Measurements from ENCODE around the gene NECAB3. TPM values are rescaled to one million over a fixed set of nuclear protein-coding genes. Genes with fewer than 3 reads are reported as not detected.

NECAB3 gene
- total and polyA plus RNA-seq, 2 donors (not counting 3 experiments of a cell fraction or from before 2014, with no cell fraction given), result 18.1 to 22.4 TPM

GRCh38 chr20:33686984-33687366 is 12.7 kb upstream of the NECAB3 start:
- ChIA-PET POLR2A (no interaction called here), CTCF (interaction anchor here (1.0 to 1.5 kb wide), 2 partner anchors 19 to 33 kb away, joined by 4 to 7 read pairs; partner anchors contain the start of gene PXMP4)
- TF ChIP-seq FOS (IDR thresholded peaks at IDR 0.05; ENCODE audit: borderline replicate concordance, insufficient read depth, low read length) (no peak), EZH2 (IDR thresholded peaks at IDR 0.05; ENCODE audit: borderline replicate concordance, low read depth, low read length, severe bottlenecking) (no peak), POLR2A (IDR thresholded peaks at IDR 0.05; ENCODE audit: low read depth, low read length) (no peak), GATA2 (IDR thresholded peaks at IDR 0.05; ENCODE audit: insufficient read depth, insufficient read length, low read depth, low read length) (no peak), CTCF (IDR thresholded peaks at IDR 0.05; ENCODE audit: extremely low read depth in 1 of 2, insufficient read depth in 1 of 2, low read depth in 1 of 2, low read length in 2 of 2) (no peak), POLR2AphosphoS5 (IDR thresholded peaks at IDR 0.05; ENCODE audit: insufficient read depth, low read depth, low read length) (no peak), JUN (IDR thresholded peaks at IDR 0.05; ENCODE audit: borderline replicate concordance, insufficient read depth, insufficient read length, low read depth) (no peak), MYC (IDR thresholded peaks at IDR 0.05; ENCODE audit: low read depth, low read length) (no peak), MAX (IDR thresholded peaks at IDR 0.05; ENCODE audit: insufficient read depth, insufficient read length) (no peak)
- BruUV-seq (replicated peaks), result no TSS peak
- Histone ChIP-seq H3K4me2 (ENCODE audit: insufficient read depth, low read length) (peak overlapping the region; percentile 13), H3K4me1 (ENCODE audit: control insufficient read depth, extremely low read depth, insufficient read depth, low read length) (peaks cover 36% of the 10 kb centered on the region), H2AFZ (ENCODE audit: low read depth, low read length) (peak overlapping the region; percentile 89), H3K9ac (replicated peaks; ENCODE audit: extremely low read depth, insufficient read depth, low read length) (no peak overlapping the region), H3K9me3 (replicated peaks; ENCODE audit: control insufficient read depth, insufficient read depth, low read length) (no peaks in the 10 kb centered on the region), H3K27me3 (ENCODE audit: control insufficient read depth in 2 of 2, insufficient read depth in 2 of 2, low read length in 2 of 2) (no peaks in the 10 kb centered on the region), H3K4me3 (replicated peaks in 1 of 3; ENCODE audit: insufficient read depth in 1 of 3, low read depth in 1 of 3, low read length in 3 of 3) (no peak overlapping the region), H4K20me1 (replicated peaks; ENCODE audit: control insufficient read depth, extremely low read depth, insufficient read depth, low read length) (no peaks in the 10 kb centered on the region), H3K9me1 (replicated peaks; ENCODE audit: control insufficient read depth, extremely low read depth, insufficient read depth, low read length) (no peaks in the 10 kb centered on the region), H3K27ac (ENCODE audit: insufficient read depth, low read depth, low read length) (peak overlapping the region; percentile 15), H3K36me3 (ENCODE audit: control insufficient read depth in 2 of 2, extremely low read depth in 1 of 2, insufficient read depth in 2 of 2, low read length in 2 of 2) (no peaks in the 10 kb centered on the region), H3K79me2 (ENCODE audit: control insufficient read depth, insufficient read depth, low read length) (peaks cover 22% of the 10 kb centered on the region)
- dilution Hi-C loops (cut with MboI; ENCODE audit: extremely low pct_ligation_motif_present, low sequenced_read_pairs), result no loop called here
- intact Hi-C loops (cut with micrococcal nuclease), result loop anchor here (1.0 to 5.0 kb wide), 4 partner anchors 20 to 124 kb away; partner anchors contain the start of genes ACTL10, CHMP4B and ZNF341
- DNase-seq (ENCODE audit: low read depth, low spot score) (no peak), FAIRE-seq (no peak)

Data from endothelial cell of umbilical vein (primary cell).